Measurements from ENCODE around the gene C12orf43.

The C12orf43 gene

DNA sequence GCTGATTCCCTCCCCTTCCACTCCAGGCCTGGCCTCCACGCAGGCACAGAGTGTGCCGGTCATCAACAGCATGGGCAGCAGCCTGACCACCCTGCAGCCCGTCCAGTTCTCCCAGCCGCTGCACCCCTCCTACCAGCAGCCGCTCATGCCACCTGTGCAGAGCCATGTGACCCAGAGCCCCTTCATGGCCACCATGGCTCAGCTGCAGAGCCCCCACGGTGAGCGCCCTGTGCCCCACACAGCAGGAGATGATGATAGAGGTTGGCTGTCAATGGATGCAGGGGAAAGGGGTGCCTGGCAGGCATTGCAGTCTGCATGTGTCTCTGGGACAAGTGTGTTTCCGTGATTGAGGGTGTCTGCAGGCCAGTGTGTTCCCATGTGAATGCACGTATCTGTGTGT lies 18.8 kb downstream of the C12orf43 start:
- DNase-seq = no peak

DNA sequence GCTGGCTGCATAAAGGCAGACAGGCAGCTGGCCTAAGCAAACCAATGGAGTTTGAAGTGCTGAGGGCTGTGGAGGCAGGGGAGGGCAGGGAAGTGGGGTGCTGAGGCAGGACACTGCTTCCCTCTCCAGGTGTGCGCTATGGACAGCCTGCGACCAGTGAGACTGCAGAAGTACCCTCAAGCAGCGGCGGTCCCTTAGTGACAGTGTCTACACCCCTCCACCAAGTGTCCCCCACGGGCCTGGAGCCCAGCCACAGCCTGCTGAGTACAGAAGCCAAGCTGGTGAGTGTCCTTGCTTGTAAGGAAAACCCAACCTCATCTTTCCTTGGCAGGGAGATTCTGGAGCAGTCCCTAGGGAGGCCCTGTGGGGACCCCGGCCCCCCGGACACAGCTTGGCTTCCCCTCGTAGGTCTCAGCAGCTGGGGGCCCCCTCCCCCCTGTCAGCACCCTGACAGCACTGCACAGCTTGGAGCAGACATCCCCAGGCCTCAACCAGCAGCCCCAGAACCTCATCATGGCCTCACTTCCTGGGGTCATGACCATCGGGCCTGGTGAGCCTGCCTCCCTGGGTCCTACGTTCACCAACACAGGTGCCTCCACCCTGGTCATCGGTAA lies 20.0 kb downstream of the C12orf43 start:
- no peak for DNase-seq

DNA sequence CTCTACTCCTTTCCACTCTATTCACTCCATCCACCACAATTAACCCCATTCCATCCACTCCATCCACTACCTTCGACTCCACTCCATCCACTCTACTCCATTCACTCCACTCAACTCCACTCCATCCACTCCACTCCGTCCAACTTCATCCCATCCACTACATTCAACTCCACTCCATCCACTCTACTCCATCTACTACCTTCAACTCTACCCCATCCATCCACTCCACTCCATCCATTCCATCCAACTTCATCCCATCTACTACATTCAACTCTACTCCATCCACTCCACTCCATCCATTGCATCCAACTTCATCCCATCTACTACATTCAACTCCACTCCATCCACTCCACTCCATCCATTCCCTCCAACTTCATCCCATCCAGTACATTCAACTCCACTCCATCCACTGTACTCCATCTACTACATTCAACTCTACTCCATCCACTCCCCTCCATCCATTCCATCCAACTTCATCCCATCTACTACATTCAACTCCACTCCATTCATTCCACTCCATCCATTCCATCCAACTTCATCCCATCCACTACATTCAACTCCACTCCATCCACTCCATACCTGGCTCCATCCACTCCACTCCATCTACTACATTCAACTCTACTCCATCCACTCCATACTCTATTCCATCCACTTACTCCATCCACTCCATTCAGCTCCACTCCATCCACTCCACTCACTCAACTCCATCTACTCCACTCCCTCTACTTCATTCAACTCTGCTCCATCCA lies 21.5 kb downstream of the C12orf43 start:
- no peak for DNase-seq

DNA sequence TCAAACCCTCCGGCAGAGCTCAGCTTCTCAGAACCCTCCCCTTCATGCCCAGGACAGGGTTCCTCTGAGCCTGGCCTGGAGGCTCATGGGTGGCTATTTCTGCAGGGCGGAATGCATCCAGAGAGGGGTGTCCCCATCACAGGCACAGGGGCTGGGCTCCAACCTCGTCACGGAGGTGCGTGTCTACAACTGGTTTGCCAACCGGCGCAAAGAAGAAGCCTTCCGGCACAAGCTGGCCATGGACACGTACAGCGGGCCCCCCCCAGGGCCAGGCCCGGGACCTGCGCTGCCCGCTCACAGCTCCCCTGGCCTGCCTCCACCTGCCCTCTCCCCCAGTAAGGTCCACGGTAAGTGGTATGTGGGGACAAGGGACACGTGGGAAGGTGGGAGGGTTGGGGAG lies 22.2 kb downstream of the C12orf43 start:
- DNase-seq = no peak

DNA sequence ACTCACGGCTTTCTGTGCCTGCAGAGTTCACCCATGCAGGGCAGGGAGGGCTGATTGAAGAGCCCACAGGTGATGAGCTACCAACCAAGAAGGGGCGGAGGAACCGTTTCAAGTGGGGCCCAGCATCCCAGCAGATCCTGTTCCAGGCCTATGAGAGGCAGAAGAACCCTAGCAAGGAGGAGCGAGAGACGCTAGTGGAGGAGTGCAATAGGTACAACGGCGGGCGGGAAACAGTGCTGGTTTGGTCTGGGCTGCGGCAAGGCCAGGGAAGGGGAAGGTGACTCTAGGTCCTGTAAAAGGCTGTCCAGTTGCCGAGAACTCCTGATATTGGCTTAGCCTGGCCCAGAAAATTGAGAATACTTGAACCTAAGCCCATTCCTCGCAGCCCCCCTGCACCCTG lies 22.8 kb downstream of the C12orf43 start:
- no peak for DNase-seq

DNA sequence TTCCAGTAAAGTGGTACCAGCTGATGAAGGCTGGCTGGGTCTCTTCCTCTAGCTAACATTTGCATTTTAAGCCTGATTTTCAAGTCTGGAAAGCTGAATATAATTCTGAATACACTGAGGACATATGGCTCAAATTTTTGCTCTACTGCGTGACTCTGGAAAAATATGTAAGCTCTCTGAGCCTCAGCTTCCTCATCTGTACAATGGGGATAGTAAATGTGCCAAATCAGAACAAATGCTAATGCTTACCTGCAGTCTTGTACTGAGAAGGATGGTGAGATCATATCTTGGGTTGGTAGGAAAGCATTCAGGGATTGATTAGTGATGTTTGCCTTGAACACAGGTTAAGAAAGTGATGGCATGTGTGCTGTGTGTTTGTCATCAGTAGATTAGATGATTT lies 23.3 kb downstream of the C12orf43 start:
- no peak for DNase-seq

DNA sequence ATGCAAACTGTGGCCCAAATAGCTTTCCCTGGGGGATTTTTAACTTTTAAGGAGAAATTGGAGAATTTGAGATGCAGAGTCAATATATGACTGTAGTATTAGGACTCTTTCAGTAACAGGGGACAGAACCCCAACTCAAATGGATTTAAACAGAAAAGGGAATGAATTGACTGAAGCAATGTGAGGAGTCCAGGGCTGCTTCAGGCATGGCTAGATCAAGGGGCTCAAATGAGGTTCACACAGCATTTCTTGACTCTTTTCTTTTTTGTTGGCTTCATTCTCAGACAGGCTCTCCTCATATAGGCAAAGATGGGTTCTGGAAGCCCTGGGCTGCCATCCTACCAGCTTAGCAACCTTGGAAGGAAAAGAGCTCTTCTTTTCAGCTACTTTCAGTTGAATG lies 24.3 kb downstream of the C12orf43 start:
- DNase-seq = no peak

DNA sequence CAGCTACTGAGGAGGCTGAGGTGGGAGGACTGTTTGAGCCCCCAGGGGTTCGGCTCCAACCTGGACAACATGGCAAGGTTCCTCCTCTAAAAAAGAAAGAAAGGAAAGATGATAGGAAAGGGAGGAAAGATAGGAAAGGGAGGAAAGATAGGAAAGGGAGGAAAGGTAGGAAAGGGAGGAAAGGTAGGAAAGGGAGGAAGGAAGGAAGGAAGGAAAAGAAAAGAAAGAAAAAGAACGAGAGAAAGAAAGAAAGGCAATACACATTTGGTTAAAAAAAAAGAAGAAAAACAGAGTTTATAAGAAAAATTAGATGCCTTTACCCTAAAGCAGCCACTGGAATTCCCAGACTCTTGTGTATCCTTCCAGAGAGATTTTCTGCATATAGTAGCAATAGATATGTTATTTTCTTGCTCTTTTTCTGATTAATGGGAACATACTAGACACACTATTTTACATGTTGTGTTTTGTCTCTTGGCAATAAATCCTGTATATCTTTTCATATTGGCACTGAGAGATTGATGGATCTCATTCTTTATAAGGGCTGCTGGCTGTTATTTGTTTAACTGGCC lies 25.7 kb downstream of the C12orf43 start:
- no peak for DNase-seq

DNA sequence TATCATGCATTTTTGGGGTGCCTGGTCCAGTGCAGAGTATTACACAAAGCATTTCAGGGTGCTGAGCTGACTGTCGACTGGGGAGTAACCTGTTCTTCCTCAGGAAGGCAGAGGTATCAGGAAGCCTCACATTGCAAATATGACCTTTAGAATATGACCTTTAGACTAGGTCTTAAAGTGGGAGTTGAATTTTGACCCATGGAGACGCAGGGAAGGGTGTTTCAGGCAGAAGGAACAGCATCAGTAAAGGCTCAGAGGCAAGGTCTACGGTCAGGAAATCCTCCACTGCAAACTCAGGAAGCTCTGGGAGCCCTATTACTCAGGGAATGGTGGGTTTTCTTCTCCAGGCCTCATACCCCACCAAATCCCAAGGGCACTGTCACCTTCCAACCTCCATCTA lies 26.6 kb downstream of the C12orf43 start:
- DNase-seq = no peak

DNA sequence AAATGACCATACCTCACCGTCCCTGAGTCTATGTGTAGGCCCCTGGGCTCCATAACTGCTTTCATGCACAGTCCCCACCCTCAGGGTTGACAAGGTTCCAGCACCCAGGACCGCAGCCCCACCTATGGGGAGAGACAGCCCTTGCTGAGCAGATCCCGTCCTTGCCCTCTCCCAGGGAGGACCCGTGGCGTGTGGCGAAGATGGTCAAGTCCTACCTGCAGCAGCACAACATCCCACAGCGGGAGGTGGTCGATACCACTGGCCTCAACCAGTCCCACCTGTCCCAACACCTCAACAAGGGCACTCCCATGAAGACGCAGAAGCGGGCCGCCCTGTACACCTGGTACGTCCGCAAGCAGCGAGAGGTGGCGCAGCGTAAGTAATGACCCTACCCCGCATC lies 27.6 kb downstream of the C12orf43 start:
- no peak for DNase-seq

DNA sequence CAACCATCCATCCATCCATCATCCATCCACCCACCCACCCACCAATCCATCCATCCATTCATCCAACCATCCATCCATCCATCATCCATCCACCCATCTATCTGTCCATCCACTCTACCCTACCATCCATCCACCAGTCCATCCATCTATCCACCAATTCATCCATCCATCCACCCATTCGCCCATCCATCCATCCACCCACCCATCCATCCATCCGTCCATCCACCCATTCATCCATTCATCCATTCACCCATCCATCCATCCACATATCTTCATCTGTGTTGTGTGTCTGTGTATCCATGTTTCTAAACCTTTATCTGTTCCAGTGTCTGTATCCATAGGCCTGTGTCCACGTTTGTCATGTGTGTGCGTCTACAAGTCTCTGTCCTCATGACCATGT lies 28.1 kb downstream of the C12orf43 start:
- no peak for DNase-seq

DNA sequence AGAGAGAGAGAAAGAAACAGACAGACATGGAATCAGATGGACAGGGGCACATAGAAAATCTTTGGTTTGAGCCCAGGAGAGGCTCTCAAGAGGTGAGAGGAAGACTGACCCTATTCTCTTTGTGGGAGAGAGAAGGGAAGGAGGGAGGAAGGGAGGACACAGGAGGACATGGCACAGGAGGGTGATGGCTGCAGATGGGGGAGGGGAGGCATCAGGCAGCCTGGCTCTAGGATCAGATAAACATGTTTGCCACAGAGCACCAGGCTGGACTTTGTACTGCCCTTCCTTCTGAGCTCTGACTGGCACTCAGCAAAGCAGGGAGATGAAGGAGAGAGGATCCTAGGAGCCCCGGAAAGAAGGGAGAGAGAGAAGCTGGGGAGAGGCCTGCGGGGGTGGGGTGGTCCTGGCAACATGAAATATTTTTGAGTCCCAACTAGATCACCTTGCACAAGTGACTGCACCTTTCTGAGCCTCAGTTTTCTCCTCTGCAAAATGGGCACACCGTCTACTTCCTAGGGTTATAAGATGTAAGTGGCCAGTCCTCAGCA lies 31.9 kb downstream of the C12orf43 start:
- no peak for DNase-seq

DNA sequence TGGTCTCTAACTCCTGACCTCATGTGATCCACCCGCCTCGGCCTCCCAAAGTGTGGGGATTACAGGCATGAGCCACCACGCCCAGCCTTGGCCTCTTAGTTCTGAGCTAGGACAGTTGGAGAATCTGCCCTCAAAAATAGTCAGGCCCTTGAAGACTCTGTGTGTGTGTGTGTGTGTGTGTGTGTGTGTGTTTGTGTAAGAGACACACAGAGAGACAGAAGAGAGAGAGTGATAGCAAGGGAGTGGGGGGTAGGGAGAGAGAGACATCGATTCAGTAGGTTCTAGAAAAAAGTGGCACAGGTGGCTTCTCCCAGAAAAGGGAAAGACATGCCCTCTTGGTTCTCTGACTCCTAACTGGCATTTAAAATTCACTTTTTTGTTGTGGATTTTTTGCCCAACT lies 32.5 kb downstream of the C12orf43 start:
- no peak for DNase-seq

DNA sequence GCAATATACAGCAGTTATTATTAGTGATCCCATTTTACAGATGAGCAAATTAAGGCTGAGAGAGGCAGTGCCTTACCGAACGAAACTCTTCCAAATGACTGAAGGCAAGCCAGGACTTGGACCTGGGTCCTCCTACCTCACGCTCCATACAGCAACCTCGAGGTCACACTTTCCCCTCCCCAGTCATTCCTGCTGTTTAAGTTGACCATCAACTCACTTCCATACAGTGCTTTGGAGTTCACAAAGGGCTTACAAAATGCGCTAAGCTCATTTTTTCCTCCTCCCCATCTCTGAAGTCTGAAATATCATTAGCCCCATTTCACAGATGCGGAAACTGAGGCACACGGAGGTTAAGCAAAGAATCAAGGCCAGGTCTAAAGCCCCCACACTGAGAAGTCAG lies 33.6 kb downstream of the C12orf43 start:
- DNase-seq = no peak

DNA sequence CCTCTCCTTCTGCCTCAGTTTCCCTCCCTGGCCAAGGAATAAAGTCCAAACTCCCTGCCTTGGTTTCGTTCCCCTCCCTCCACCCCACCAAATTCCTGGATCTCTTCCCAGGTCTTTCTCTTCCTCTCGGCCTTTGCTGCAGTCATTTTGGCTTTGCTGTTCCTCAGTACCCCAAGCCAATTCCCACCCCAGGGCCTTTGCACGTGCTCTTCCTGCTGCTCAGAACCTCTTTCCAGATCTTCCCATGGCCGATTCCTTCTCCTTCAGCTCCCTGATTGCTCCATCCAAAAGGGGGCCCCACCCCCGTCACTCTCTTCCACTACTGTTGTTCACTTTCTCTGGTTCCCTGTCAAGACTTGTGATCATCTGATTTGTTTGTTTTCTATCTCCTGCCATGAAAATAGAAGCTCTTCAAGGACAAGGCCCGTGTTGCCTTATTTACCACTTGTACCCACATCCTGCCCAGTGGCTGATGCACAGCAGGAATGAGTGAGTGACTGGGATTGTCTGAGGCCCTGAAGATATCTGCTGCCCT lies 34.8 kb downstream of the C12orf43 start:
- DNase-seq = no peak

DNA sequence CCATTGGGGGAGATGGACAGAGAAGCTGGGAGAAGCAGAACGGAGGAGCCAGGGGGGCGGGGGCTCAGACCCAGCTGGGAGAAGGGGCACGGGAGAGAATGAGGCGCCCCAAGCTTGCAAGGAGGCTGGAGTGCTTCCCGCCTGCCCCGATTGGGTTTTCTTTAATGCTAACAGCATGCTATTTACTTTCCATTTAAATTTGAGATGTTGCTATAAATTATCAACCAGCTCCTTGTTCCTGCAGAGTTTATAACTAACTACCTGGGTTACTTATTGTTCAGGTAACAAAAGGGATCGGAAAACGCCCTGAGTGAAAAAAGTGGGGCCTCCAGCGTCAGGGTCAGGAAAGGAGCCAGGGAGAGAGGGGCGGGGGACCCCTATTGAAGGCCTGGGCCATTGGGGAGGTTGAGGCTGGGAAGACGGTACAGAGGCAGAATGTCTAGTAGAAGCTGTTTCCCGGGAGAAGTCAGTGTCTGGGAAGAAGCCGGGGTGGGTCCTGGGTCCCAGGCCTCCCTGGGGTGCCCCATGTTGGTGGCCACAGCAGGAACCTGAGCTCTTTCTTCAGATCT lies 35.4 kb downstream of the C12orf43 start:
- DNase-seq = no peak

DNA sequence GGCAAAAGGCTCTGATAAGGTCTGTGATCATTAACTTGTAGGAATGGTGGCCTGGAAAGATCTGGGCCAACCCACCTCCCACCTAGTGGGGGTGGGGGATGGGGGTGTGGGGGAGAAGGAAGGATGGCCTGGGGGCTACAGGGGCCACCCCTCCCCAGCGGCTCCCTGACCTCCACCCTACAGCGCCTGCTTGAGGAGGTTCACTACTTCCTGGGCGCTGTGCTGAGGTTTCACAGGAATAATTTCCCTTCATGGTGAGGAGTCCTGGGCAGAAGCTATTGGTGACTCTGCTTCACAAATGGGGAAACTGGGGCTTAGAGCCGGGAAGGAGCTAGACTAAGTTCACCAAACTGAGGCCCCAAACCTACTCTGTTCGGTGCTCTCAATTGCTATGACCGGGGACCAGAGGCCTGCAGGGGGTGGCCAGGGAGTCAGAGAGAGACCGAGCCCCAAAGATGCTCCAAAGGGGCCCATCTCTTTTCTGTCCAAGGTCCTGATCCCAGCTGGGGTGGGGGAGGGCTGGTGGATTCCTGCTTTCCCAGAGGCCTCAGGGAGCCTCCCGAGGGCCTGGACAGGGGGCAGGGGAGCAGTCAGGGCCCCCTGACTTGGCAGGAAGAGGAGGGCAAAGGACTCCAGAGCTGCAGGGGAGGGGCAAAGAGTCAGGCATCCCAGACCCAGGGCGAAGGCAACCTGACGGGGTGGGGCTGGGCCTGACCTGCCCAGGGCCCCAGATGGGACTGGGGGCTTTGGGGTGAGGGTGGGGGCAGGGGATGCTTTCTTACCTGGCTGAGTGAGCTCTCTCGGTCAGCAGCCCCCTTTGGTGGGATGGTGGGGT lies 36.2 kb downstream of the C12orf43 start:
- DNase-seq = no peak

DNA sequence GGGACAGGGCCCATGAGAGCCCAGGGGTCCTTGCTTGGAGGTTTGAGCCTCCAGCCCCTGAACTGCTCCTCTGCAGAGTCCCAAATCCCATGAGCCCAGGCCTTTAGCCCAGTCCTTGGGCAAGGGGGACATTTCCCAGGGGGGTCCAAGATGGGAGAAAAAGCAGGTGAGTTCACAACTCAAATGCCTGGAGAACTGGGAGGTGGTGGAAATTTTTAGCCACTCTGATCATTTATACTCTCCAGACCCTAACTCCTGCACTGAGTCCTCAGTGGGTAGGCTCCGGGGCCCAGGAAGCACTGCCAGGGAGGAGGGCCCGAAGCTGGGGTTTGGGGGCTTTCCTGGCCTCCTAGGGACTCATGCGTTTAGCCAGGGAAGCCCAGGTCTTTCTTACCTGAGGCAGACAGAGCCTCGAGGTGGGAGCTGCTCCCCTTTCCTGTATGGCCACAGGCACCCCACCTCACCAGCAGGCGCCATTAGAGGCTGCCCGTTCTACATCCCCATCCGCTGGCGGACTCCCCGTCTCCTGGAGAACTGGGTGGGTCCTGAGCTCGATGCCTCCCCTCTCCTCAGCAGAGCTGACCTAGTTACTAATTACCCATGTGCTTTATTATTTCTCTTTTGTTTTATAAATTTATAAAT lies 36.9 kb downstream of the C12orf43 start:
- no peak for DNase-seq

DNA sequence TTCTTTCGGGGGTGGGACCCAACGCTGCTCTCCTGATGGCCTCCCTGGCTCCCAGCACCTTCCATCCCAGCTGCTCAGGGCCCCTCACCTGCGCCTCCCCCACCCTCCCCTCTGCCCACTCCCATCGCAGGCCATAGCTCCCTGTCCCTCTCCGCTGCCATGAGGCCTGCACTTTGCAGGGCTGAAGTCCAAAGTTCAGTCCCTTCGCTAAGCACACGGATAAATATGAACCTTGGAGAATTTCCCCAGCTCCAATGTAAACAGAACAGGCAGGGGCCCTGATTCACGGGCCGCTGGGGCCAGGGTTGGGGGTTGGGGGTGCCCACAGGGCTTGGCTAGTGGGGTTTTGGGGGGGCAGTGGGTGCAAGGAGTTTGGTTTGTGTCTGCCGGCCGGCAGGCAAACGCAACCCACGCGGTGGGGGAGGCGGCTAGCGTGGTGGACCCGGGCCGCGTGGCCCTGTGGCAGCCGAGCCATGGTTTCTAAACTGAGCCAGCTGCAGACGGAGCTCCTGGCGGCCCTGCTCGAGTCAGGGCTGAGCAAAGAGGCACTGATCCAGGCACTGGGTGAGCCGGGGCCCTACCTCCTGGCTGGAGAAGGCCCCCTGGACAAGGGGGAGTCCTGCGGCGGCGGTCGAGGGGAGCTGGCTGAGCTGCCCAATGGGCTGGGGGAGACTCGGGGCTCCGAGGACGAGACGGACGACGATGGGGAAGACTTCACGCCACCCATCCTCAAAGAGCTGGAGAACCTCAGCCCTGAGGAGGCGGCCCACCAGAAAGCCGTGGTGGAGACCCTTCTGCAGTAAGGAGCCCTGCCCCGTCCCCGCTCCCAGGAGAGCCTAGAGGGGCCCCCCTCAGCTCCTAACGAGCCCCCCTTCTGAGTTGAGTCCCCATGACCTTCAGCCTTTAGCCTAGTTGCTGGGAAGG lies 37.7 kb downstream of the C12orf43 start, which contains the start of gene HNF1A:
HNF1A (plus strand) TSS at position 248 of the 924 bp plus-strand sequence; CDS start at position 474, 226 bp downstream.
- no peak for DNase-seq

DNA sequence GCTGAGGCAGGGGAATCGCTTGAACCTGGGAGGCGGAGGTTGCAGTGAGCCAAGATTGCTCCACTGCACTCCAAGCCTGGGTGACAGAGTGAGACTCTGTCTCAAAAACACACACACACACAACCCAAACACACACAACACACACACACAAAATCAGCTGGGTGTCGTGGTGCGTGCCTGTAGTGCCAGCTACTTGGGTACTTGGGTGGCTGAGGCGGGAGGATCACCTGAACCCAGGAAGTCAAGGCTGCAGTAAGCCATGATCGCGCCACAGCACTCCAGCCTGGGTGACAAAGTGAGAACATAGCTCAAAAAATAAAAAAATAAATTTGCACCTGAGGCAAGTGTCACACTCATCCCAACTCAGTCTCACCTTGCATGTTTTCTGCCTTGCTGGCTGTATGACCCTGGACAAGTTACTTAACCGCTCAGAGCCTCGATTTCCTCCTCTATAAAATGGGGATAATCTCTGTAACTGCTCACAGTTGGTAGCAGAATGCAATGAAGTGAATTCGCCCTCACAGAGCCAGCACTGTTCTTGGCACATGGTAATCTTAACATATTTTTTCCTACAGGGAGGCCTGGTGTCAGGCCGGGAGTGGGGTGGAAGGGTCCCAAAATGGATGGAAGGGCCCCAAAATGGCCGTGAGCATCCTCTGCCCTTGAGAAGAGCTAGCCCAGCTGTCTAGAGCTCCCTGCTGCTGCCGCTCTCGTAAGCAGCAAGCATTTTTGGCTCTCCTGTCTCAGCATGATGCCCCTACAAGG lies 38.6 kb downstream of the C12orf43 start:
- no peak for DNase-seq
